Activated CD8-positive, alpha-beta T cell treated with anti-CD3 and anti-CD28 coated beads for 36 hours (primary cell): ENCODE measurements around the gene TMEM145. TPM values are rescaled to one million over a fixed set of nuclear protein-coding genes. Genes with fewer than 3 reads are reported as not detected.

Experiments
- ATAC-seq: fragments of 200-7000 bp; cut with Tn5 transposase; one replicate; pipeline ENCODE4 v1.10.0; 2021; ENCODE audit warnings: mild to moderate bottlenecking, moderate library complexity
- CTCF ChIA-PET: fragments of 350-600 bp; sonication (Branson Sonifier 250); formaldehyde crosslinking; loops from one replicate; lab custom pipeline; 2021; ENCODE audit warnings: antibody characterized with exemption; lab: Charles Lee
- POLR2A ChIA-PET: fragments of 350-600 bp; sonication (Branson Sonifier 250); formaldehyde crosslinking; loops from one replicate; lab custom pipeline; 2021; ENCODE audit warnings: antibody characterized with exemption; lab: Charles Lee
- DNase-seq: peaks from one replicate; pipeline ENCODE4 v3.0.0-alpha.2; 2020
- H3K27ac Mint-ChIP-seq: one replicate; pipeline ENCODE4 v1.8.0; 2021; ENCODE audit warnings: mild to moderate bottlenecking, mixed read lengths
- H3K27me3 Mint-ChIP-seq: one replicate; pipeline ENCODE4 v1.8.0; 2021; ENCODE audit warnings: mixed read lengths
- H3K36me3 Mint-ChIP-seq: one replicate; pipeline ENCODE4 v1.8.0; 2021; ENCODE audit warnings: low read depth, mixed read lengths
- H3K4me1 Mint-ChIP-seq: one replicate; pipeline ENCODE4 v1.8.0; 2021; ENCODE audit warnings: low read depth, mixed read lengths
- H3K4me3 Mint-ChIP-seq: one replicate; pipeline ENCODE4 v1.8.0; 2021; ENCODE audit warnings: mild to moderate bottlenecking, moderate library complexity, mixed read lengths
- H3K9me3 Mint-ChIP-seq: one replicate; pipeline ENCODE4 v1.8.0; 2021; ENCODE audit warnings: mixed read lengths
- intact Hi-C: fragments of 100-400 bp; cut with micrococcal nuclease; formaldehyde crosslinking; loops from one replicate; pipeline ENCODE4 v1.10.0; 2022
- total RNA-seq, 2 experiments: library from RNA; stranded (reverse); gene quantifications; one replicate each; pipeline ENCODE4 v1.2.3, GENCODE V29; 2021
- TF ChIP-seq, protein P1 (sequence below): fragments of 200-600 bp; IDR thresholded peaks from one replicate; pipeline ENCODE4 v1.8.0; 2022; ENCODE audit warnings: antibody characterized with exemption, mild to moderate bottlenecking

The TMEM145 gene
- total RNA-seq, 2 experiments from 2014 or later = 3.0 to 3.2 TPM

- Mint-ChIP-seq H3K36me3 (peaks cover 12% of the 10 kb centered on the region), H3K4me1 (peaks cover 44% of the 10 kb centered on the region), H3K27ac (no peak overlapping the region), H3K27me3 (no peaks in the 10 kb centered on the region), H3K9me3 (no peaks in the 10 kb centered on the region), H3K4me3 (no peak overlapping the region)
- DNase-seq = peak; percentile 56
- ChIA-PET POLR2A (interaction anchor here (1.6 to 7.5 kb wide), 2 partner anchors 22 to 31 kb away, joined by 5 to 119 read pairs; partner anchors contain the start of genes ERF and GSK3A), CTCF (interaction anchor here (1.3 to 6.7 kb wide), 4 partner anchors 20 to 168 kb away, joined by 3 to 107 read pairs (median 16); partner anchors contain the start of gene GSK3A)
- intact Hi-C loops = no loop called here
- TF ChIP-seq, protein P1, sequence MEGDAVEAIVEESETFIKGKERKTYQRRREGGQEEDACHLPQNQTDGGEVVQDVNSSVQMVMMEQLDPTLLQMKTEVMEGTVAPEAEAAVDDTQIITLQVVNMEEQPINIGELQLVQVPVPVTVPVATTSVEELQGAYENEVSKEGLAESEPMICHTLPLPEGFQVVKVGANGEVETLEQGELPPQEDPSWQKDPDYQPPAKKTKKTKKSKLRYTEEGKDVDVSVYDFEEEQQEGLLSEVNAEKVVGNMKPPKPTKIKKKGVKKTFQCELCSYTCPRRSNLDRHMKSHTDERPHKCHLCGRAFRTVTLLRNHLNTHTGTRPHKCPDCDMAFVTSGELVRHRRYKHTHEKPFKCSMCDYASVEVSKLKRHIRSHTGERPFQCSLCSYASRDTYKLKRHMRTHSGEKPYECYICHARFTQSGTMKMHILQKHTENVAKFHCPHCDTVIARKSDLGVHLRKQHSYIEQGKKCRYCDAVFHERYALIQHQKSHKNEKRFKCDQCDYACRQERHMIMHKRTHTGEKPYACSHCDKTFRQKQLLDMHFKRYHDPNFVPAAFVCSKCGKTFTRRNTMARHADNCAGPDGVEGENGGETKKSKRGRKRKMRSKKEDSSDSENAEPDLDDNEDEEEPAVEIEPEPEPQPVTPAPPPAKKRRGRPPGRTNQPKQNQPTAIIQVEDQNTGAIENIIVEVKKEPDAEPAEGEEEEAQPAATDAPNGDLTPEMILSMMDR = no peak
- ATAC-seq = peak; percentile 13
Observed at GRCh38 chr19:42276821-42277220, 36.3 kb upstream of the TMEM145 start.

DNA sequence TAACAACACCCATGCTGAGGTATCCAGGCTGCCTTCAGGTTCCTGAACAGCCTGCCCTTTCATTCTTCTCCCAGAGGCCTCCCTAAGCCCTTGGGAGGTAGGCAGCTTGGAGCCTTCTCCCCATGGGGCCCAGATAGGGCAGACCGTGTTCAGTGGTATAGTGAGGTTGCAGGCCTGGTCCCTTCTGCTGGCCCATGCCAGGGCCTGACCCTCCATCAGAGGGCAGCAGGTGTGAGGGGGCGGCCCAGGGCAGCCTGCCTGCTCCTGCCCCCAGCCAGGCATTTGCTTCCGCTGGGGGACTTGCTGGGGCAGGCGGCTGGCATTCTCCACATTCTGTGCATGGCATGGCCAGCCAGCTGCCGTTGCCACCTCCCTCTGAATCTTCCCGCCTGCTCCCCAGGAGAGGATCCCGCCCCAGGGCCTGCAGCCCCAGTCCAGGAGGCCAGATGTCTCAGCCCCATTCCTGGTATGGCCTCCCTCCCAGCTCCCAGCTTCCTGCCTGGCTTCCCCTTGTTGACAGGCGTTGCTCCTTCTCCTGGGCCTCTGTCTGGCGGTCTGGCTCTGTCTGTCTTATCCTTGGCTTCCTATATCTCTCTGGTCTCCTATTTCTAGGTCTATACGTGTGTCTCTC, 35.2 kb upstream of the TMEM145 start:
- intact Hi-C loops = no loop called here
- DNase-seq (no peak), ATAC-seq (no peak)
- Mint-ChIP-seq H3K4me3 (no peak overlapping the region), H3K36me3 (peaks cover 12% of the 10 kb centered on the region), H3K27me3 (no peaks in the 10 kb centered on the region), H3K9me3 (no peaks in the 10 kb centered on the region), H3K4me1 (peaks cover 44% of the 10 kb centered on the region), H3K27ac (peak overlapping the region; percentile 41)
- TF ChIP-seq, protein P1 = no peak
- ChIA-PET POLR2A (interaction anchor here (1.0 to 7.5 kb wide), 4 partner anchors 14 to 32 kb away, joined by 3 to 119 read pairs (median 4); partner anchors contain the start of genes ERF and GSK3A), CTCF (interaction anchor here (0.6 to 6.7 kb wide), 7 partner anchors 17 to 169 kb away, joined by 3 to 107 read pairs (median 8); partner anchors contain the start of gene GSK3A)

- H3K9me3 Mint-ChIP-seq = no peaks in the 10 kb centered on the region
- H3K36me3 Mint-ChIP-seq = peaks cover 6% of the 10 kb centered on the region
- H3K27me3 Mint-ChIP-seq = no peaks in the 10 kb centered on the region
- CTCF ChIA-PET = interaction anchor here (0.6 to 6.7 kb wide), 23 partner anchors 8 to 170 kb away, joined by 3 to 107 read pairs (median 5); partner anchors contain the start of genes ERF, GSK3A, POU2F2 and ZNF526
- no peak overlapping the region for H3K4me3 Mint-ChIP-seq
- POLR2A ChIA-PET = interaction anchor here (1.5 to 7.5 kb wide), 5 partner anchors 8 to 44 kb away, joined by 3 to 119 read pairs (median 11); partner anchors contain the start of genes ERF and GSK3A
- peaks cover 44% of the 10 kb centered on the region for H3K4me1 Mint-ChIP-seq
- intact Hi-C loops = no loop called here
- TF ChIP-seq, protein P1 = no peak
- H3K27ac Mint-ChIP-seq = peak overlapping the region; percentile 94
- DNase-seq (no peak), ATAC-seq (no peak)
Observed at GRCh38 chr19:42278452-42279154, 34.5 kb upstream of the TMEM145 start.

- Mint-ChIP-seq H3K36me3 (peaks cover 6% of the 10 kb centered on the region), H3K4me3 (no peak overlapping the region), H3K27ac (peak overlapping the region; percentile 94), H3K27me3 (no peaks in the 10 kb centered on the region), H3K9me3 (no peaks in the 10 kb centered on the region), H3K4me1 (peaks cover 44% of the 10 kb centered on the region)
- ATAC-seq (no peak), DNase-seq (peak; percentile 27)
- intact Hi-C loops = no loop called here
- TF ChIP-seq, protein P1 = no peak
- CTCF ChIA-PET = interaction anchor here (0.8 to 6.7 kb wide), 35 partner anchors 8 to 171 kb away, joined by 3 to 107 read pairs (median 5); partner anchors contain the start of genes ERF, GSK3A, POU2F2 and ZNF526
- POLR2A ChIA-PET = interaction anchor here (0.7 to 7.5 kb wide), 10 partner anchors 8 to 419 kb away, joined by 3 to 119 read pairs (median 4); partner anchors contain the start of genes ERF, GSK3A and RPS19
Observed at GRCh38 chr19:42279155-42279901, 33.8 kb upstream of the TMEM145 start.
